Measurements from ENCODE around the gene NNMT.

- TF ChIP-seq, protein P1, sequence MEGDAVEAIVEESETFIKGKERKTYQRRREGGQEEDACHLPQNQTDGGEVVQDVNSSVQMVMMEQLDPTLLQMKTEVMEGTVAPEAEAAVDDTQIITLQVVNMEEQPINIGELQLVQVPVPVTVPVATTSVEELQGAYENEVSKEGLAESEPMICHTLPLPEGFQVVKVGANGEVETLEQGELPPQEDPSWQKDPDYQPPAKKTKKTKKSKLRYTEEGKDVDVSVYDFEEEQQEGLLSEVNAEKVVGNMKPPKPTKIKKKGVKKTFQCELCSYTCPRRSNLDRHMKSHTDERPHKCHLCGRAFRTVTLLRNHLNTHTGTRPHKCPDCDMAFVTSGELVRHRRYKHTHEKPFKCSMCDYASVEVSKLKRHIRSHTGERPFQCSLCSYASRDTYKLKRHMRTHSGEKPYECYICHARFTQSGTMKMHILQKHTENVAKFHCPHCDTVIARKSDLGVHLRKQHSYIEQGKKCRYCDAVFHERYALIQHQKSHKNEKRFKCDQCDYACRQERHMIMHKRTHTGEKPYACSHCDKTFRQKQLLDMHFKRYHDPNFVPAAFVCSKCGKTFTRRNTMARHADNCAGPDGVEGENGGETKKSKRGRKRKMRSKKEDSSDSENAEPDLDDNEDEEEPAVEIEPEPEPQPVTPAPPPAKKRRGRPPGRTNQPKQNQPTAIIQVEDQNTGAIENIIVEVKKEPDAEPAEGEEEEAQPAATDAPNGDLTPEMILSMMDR (IDR thresholded peaks at IDR 0.05 in 4 of 5, conservative IDR thresholded peaks at IDR 0.05 in 1 of 5): no peak
- TF ChIP-seq POLR2A (IDR thresholded peaks at IDR 0.05): no peak
These were observed 25.5 kb upstream of the NNMT start for GRCh38 chr11:114270531-114271270.

All from gastrocnemius medialis (tissue), 4 donors.